Prostate gland (tissue), 2 donors: ENCODE data around the gene SERPINI2. TPM values are rescaled to one million over a fixed set of nuclear protein-coding genes. Genes with fewer than 3 reads are reported as not detected.

ENCODE experiments used
- DNase-seq: peaks from one replicate; pipeline ENCODE4 v3.0.0-alpha.2; 2019; ENCODE audit warnings: low spot score
- H3K27ac ChIP-seq, 2 donors: fragments of 200-600 bp; sonication (generic); 2 replicates each; pipeline ENCODE4 v1.5.1; 2017 to 2019
- H3K27me3 ChIP-seq: fragments of 200-600 bp; sonication (generic); replicated peaks from 2 replicates; pipeline ENCODE4 v1.5.1; 2019; ENCODE audit not compliant: insufficient read depth
- H3K36me3 ChIP-seq, 2 donors: fragments of 200-600 bp; sonication (generic); 1 replicate in 1 of 2; 2 replicates in 1 of 2; pipeline versions ENCODE4 v1.5.1 to v1.8.1; 2017 to 2019
- H3K4me1 ChIP-seq: fragments of 200-600 bp; sonication (generic); replicated peaks from 2 replicates; pipeline ENCODE4 v1.5.1; 2019
- H3K4me3 ChIP-seq, 2 donors: fragments of 200-600 bp; sonication (generic); 2 replicates each; pipeline ENCODE4 v1.5.1; 2017 to 2019
- H3K9me3 ChIP-seq: fragments of 200-600 bp; sonication (generic); 2 replicates; pipeline ENCODE4 v1.5.1; 2017
- POLR2A ChIP-seq: fragments of 450-650 bp; IDR thresholded peaks from one replicate; pipeline ENCODE4 v1.6.1; 2016; ENCODE audit warnings: antibody characterized with exemption, mild to moderate bottlenecking
- POLR2AphosphoS5 ChIP-seq: sonication (generic); formaldehyde crosslinking; IDR thresholded peaks from one replicate; pipeline ENCODE4 v1.6.1; 2017; ENCODE audit warnings: antibody characterized with exemption
- WGBS: methylation state at CpG from one replicate; pipeline ENCODE4 v1.1.5; 2018; 5-methylcytosine and 5-hydroxymethylcytosine counted together
- intact Hi-C: fragments of 100-400 bp; cut with DNase I; formaldehyde crosslinking; loops from one replicate; pipeline ENCODE4 v1.14.2; 2022
- total RNA-seq, 2 donors: library from RNA; depleted of rRNA; stranded (reverse); fragments of >200 nt; gene quantifications; one replicate each; pipeline ENCODE4 v1.1.0, GENCODE V29; 2016
- TF ChIP-seq, protein P1 (sequence below), 4 experiments: fragments of 200-600 bp in 2 of 4; fragments of 450-650 bp in 2 of 4; sonication (generic) in 2 of 4; IDR thresholded peaks; 1 replicate in 3 of 4; 2 replicates in 1 of 4; pipeline ENCODE4 v1.5.1; 2016 to 2019; ENCODE audit warnings: antibody characterized with exemption in 4 of 4, mild to moderate bottlenecking in 2 of 4, moderate library complexity in 2 of 4

The SERPINI2 gene, protein sequence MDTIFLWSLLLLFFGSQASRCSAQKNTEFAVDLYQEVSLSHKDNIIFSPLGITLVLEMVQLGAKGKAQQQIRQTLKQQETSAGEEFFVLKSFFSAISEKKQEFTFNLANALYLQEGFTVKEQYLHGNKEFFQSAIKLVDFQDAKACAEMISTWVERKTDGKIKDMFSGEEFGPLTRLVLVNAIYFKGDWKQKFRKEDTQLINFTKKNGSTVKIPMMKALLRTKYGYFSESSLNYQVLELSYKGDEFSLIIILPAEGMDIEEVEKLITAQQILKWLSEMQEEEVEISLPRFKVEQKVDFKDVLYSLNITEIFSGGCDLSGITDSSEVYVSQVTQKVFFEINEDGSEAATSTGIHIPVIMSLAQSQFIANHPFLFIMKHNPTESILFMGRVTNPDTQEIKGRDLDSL
- 1 to 10 TPM in 1 of 2 donors, not detected in 1; 3.1 TPM for total RNA-seq

DNA sequence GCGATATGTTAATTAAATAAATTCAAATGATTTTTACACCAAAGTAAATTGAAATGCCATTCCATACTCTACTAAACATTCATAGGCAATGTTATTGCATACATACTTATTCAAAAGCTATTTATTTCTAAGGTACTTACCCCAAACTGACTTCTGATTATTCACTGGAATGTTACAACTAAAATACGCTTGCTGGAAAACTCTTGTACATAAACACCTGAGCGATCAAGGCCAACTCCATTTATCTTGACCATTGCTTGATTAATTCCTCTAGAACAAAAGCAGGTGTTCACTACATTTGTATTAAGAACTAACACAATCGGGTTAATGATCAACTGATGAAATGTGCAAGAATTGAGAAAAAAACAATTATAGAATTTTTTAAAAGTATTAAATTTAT, at the start of gene SERPINI2:
Gene SERPINI2 (minus strand): TSS at position 180 of the 400 bp plus-strand sequence. CDS start 2,208 bp downstream, outside the sequence.
- Histone ChIP-seq H3K9me3 (no peaks in the 10 kb centered on the region), H3K36me3 (no peaks in the 10 kb centered on the region), H3K27me3 (no peaks in the 10 kb centered on the region), H3K4me3 (no peak within 1 kb of the TSS), H3K4me1 (no peaks in the 10 kb centered on the region), H3K27ac (no peak within 1 kb of the TSS)
- intact Hi-C loops = no loop called here
- DNase-seq = no peak
- WGBS = 83% methylated on average over 4 of the region's 4 CpGs
- TF ChIP-seq POLR2A (no peak), POLR2AphosphoS5 (no peak)
- TF ChIP-seq, protein P1, sequence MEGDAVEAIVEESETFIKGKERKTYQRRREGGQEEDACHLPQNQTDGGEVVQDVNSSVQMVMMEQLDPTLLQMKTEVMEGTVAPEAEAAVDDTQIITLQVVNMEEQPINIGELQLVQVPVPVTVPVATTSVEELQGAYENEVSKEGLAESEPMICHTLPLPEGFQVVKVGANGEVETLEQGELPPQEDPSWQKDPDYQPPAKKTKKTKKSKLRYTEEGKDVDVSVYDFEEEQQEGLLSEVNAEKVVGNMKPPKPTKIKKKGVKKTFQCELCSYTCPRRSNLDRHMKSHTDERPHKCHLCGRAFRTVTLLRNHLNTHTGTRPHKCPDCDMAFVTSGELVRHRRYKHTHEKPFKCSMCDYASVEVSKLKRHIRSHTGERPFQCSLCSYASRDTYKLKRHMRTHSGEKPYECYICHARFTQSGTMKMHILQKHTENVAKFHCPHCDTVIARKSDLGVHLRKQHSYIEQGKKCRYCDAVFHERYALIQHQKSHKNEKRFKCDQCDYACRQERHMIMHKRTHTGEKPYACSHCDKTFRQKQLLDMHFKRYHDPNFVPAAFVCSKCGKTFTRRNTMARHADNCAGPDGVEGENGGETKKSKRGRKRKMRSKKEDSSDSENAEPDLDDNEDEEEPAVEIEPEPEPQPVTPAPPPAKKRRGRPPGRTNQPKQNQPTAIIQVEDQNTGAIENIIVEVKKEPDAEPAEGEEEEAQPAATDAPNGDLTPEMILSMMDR (IDR thresholded peaks at IDR 0.05) = no peak

DNA sequence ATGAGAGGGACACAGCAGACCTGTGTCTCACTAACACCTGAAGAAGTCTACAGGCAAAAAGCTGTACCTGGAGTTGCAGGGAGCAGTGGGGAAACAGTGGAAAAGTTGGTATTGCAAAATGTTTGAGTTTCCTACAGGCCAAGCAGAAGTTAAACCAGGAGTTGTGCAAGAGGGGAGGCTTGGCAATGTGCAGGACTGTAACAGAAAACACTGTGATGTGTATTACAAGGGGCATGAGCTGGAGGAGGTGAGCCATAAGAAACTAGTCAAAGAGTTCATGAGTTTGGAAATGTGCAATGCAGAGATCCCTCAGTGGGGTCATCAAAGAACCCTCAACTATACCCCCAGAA, 47.1 kb upstream of the SERPINI2 start:
- no peak overlapping the region for H3K4me3 ChIP-seq
- no peak overlapping the region for H3K27ac ChIP-seq
- H3K9me3 ChIP-seq = no peaks in the 10 kb centered on the region
- intact Hi-C loops = no loop called here
- DNase-seq = no peak
- H3K36me3 ChIP-seq = no peaks in the 10 kb centered on the region
- TF ChIP-seq POLR2A (no peak), POLR2AphosphoS5 (no peak)
- TF ChIP-seq, protein P1 (IDR thresholded peaks at IDR 0.05) = no peak
- H3K27me3 ChIP-seq = no peaks in the 10 kb centered on the region
- no peaks in the 10 kb centered on the region for H3K4me1 ChIP-seq

DNA sequence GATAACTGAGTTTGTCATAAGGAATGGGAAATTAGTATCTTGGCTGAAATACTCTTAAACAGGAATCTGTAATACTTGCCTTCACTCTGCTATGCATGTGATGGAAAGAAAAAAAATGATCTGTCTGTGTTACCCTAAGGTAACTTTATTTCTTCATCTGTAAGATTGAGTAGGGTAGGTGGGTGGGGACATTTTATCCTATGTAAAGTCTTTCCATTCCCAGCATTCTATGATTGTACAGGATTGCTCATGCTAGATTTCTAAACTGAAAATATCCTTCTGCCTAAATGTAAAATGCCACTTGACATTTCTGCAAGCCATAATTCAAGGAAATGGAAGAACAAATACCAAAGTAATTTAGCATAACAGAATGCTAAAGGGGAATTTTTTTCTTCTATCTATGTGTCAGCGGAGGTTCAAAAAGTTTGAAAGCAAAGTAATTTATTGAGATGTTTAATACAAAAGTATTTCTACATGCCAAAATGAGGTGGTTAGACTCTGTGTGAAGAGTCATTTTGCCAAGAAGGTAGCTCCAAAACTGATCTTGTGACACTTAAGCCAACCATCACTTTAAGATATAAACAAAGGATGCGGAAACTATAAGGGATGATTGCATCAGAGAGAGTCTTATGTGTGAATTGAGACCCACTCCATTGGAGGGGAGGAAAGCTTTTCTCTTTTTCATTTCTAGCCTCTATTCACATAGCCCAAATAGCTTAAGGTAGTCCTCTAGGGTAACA, 46.6 kb upstream of the SERPINI2 start:
- 85% methylated on average over 2 of the region's 2 CpGs for WGBS
- intact Hi-C loops = no loop called here
- H3K36me3 ChIP-seq = no peaks in the 10 kb centered on the region
- no peak for DNase-seq
- no peaks in the 10 kb centered on the region for H3K9me3 ChIP-seq
- H3K4me3 ChIP-seq = no peak overlapping the region
- no peaks in the 10 kb centered on the region for H3K27me3 ChIP-seq
- H3K27ac ChIP-seq = no peak overlapping the region
- TF ChIP-seq POLR2A = no peak
- TF ChIP-seq POLR2AphosphoS5 = no peak
- TF ChIP-seq, protein P1 (IDR thresholded peaks at IDR 0.05) = no peak
- H3K4me1 ChIP-seq = no peaks in the 10 kb centered on the region

DNA sequence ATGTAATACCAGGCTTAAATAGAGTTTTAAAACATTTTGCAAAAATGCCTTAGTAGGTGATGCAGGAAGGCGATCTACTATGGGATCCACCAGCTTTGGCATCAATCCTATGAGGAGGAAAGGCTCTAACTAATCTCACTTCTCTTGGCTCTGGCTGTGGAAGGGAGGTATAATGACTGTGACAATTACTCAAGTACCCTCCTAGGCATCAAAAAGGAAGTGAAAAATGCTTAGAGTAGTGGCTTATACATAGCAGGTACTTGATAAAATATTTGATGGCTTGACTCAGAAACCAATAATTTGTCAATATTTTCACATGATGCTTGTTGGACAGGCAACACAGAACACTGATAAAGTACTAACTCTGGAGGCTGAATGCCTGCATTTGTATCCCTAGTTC, 34.1 kb upstream of the SERPINI2 start:
- TF ChIP-seq POLR2A = no peak
- TF ChIP-seq, protein P1 (IDR thresholded peaks at IDR 0.05) = no peak
- no peaks in the 10 kb centered on the region for H3K9me3 ChIP-seq
- no peak overlapping the region for H3K4me3 ChIP-seq
- no peaks in the 10 kb centered on the region for H3K36me3 ChIP-seq
- intact Hi-C loops = no loop called here
- no peaks in the 10 kb centered on the region for H3K4me1 ChIP-seq
- 95% methylated on average over 1 of the region's 1 CpG for WGBS
- DNase-seq = no peak
- no peak overlapping the region for H3K27ac ChIP-seq
- no peaks in the 10 kb centered on the region for H3K27me3 ChIP-seq
